GM21423 (cell line): ENCODE data around the gene SNCB.

Experiments
- ATAC-seq: cut with Tn5 transposase; IDR thresholded peaks from one replicate; pipeline ENCODE4 v1.9.1; 2021; ENCODE audit warnings: mild to moderate bottlenecking, moderate library complexity; ENCODE audit not compliant: unreplicated experiment

The SNCB gene

DNA sequence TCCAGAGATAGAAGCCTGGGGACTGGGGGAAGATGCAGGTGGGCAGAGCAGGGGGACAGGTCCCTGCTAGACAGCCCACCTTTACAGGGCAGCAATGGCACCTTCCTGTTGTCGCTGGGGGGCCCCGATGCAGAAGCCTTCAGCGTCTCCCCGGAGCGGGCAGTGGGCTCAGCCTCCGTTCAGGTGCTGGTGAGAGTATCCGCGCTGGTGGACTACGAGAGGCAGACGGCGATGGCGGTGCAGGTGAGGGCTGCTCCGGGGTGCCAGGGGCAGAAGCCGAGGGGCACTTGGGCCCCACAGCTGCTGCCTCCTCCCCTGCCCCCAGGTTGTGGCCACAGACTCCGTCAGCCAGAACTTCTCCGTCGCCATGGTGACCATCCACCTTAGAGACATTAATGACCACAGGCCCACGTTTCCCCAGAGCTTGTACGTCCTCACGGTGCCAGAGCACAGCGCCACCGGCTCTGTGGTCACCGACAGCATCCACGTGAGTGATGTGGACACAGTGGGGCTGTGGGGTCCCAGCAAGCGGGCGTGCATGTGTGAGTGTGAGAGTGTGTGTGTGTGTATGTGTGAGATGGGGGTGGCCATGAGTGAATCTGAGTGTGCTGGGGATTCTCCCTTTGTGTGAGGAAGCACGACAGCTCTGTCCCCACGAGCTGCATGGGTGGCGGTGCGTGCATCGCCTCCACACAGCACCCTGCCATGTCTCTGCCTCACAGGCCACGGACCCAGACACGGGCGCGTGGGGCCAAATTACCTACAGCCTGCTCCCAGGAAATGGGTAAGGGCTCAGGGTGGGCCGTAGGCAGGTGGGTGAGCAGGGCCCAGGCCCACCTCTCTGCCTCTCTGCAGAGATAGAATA, 52.8 kb downstream of the SNCB start:
- ATAC-seq = no peak

DNA sequence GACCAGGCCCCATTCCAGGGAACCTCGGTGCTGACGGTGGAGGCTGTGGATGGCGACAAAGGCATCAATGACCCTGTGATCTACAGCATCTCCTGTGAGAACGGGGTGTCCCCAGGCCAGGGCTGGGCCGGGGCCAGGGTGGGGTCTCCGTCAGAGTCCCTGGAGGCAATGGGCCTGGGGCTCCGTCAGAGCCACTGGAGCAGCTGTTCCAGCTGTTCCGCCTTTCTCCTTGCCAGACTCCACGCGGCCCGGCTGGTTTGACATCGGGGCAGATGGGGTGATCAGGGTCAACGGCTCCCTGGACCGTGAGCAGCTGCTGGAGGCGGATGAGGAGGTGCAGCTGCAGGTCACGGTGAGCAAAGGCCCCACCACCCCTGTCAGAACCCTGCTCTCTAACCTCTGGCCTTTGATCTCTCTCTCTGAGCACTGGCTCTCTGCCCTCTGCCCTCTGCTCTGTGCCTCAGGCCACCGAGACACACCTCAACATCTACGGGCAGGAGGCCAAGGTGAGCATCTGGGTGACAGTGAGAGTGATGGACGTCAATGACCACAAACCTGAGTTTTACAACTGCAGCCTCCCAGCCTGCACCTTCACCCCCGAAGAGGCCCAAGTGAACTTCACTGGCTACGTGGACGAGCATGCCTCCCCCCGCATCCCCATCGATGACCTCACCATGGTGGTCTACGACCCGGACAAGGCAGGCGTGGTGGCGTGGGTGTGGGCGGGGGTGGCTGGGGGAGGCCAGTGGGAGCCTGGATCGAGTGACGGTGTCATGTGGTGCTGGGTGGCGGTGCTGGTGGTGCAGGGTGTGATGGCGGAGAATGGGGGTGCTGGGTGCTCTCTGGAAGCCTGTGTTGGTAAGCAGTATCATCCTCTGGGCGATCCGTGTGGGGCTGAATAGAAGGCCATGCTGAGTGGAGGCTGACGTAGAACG, 54.6 kb downstream of the SNCB start:
- ATAC-seq = no peak

DNA sequence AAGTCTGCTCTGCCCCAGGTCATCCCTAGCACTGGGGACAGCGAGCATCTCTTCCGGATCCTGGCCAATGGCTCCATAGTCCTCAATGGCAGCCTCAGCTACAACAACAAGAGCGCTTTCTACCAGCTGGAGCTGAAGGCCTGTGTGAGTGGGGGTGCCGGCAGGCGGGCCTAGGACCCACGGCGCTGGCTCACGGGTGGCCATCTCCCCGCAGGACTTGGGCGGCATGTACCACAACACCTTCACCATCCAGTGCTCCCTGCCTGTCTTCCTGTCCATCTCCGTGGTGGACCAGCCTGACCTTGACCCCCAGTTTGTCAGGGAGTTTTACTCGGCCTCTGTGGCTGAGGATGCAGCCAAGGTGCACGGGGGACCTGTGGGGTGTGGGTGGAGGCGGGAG, 55.3 kb downstream of the SNCB start:
- no peak for ATAC-seq

DNA sequence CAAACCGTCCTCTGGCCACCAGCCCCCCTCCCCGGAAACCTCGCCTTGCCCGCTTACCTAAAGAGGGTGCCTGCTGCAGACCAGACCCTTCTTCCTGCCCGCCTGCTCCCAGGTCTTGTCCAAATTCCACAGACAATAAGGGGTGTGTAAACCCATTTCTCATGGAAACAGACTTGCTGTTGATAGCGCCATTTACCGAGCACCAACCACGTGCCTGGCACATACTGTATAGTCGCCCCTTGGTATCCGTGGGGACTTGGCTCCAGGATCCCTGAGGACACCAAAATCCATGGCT, 56.1 kb downstream of the SNCB start:
- ATAC-seq = no peak

DNA sequence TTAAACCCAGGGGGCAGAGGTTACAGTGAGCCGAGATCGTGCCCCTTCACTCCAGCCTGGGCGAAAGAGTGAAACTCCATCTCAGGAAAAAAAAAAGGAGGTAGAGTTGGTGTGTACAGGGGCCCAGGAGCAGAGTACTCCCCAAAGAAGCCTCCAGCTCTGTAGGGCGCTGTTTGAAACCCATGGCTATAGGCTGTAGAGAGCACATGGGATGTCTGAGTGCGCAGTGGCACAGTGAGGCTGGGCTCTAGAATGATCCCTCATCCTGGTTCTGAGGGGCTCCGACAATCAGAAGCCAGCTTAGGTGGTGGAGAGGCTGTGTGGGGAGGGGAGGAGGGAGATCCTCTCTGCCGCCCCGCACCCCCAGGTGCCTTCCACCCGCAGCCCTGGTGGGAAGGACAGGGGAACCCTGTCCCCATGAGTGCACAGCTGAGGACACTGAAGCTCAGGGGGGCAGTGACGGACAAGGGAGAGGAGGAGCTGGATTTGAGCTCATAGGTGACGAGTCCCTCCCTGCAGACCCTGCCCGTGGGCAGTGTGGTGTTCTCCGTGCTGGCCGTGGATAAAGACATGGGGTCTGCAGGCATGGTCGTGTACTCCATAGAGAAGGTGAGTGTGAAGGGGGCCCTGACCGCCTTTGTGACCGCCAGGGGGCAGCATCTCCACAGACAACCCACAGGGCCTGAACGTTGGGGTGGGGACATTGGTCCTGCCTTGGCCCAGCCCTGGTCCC, 56.6 kb downstream of the SNCB start:
- no peak for ATAC-seq
